Fibroblast of skin of back (primary cell): Measurements from ENCODE around the gene LSM5.

Experiments
- DNase-seq: peaks from one replicate; pipeline ENCODE4 v3.0.0-alpha.2; 2013

The LSM5 gene

DNA sequence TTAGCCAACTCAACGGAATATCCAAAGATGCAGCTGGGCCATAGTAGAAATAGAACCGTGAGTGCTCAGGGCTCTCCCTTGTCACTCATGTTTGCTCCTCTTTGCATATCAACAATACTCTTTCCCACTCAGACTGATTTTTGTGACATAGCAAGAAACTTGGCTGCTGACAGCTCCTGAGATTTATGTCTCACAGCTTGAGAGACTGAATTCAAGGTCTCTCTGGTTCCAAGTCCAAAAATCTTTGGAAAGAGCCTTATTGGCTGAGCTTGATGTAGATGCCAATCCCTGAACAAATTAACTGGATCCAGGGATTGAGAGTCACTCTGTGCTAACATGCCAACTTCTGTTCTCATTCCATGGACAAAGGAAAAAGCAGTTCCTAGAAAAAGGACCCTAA is 30.4 kb downstream of the LSM5 start:
- no peak for DNase-seq

DNA sequence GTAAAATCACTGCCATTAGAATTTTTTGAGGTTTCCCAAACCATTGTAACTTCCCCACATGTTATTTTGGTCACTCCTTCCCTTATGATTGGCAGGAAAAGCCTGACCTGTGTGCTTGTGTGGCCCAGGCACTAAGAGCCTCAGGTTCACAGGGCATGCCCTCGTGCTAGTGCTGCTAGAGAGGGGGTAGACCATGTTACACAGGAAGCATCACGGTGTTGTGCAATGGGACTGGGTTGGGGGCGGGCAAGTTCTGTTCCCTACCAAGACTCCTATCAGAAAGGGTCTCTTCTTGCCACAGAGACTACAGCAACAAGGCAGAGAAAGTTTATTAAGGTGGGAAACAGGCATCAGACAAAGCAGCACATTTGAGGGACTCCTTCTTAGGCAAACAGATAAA is 32.2 kb downstream of the LSM5 start:
- no peak for DNase-seq

DNA sequence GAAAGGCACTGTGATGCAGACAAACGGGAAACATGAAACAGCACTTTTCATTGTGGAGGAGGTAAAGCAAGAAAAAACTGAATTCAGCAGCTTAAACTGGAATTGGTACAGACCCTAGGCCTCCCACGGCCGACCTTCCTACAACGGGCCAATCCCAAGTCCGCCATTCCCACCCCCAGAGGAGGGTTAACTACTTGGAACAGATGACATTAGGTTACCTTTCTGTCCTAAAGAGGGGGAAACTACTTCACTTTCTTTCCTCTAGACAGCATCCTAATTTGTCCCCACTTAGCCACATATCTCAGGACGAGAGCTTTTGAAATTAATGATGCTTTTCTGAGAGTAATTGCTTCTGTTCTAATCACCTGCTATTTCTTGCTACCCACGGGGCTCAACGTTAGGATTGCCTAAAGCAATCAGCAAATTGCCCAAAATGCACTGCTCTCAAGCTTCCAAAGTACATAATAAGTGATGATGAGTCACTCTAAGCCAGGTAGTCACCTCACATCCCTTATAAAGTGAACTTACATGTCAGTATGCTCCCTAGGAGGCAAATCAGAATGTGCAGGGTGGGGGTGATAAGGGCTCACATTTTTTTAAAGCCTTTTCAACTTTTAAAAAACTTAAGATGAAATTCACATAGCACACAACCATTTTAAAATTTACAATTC is 36.7 kb downstream of the LSM5 start:
- DNase-seq = no peak

DNA sequence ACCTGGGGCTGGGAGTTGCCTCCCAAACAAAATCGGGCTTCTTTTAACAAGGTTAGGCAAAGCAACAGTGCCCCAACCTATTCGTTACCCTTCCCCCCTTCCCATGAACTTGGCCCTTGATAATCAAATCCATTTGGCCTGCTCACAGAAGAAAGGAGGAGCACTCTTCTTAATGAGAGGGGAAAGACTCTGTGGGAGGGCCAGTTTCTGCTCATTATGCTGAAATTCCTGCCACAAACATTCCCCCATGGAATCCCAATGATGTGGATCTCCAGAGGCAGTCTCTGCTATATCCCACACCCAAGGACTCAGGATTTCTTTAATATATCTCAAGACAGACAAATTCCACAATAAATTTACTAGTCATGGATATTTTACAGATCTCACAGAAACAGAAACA is 43.0 kb downstream of the LSM5 start:
- no peak for DNase-seq

DNA sequence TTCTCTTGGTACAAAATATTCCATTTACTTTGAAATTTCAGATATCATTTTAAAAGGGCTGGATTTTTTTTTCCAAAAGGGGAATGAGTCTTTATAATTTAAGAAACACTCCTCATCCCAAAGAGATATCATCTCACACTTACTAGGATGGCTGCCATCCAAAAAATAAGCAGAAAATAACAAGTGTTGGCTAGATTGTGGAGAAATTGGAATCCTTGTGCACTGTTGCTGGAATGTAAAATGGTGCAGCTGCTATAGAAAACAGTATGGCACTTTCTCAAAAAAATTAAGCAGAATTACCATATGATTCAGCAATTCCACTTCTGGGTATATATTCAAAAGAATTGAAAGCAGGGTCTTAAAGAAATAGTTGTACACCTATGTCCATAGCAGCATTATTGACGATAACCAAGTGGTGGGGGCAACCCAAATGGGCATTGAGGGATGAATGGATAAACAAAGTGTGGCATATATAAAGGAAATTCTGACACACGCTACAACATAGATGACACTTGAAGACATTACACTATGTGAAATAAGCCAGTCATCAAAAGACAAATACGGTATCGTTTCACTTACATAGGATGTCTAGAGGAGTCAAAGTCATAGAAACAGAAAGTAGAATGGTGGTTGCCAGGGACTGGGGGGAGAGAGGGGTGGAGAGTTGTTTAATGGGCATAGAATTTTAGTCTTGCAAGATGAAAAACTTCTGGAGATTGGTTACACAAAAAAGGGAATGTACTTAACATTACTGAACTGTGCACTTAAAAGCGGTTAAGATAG is 53.8 kb downstream of the LSM5 start:
- DNase-seq = no peak
